NCI-H187 treated with DMSO at 0.1 percent for 48 hours (cell line): Measurements from ENCODE around the gene RANGAP1.

Source experiments
- DNase-seq: peaks from one replicate; lab custom pipeline; 2025; lab: John Stamatoyannopoulos, UW

Gene RANGAP1

DNA sequence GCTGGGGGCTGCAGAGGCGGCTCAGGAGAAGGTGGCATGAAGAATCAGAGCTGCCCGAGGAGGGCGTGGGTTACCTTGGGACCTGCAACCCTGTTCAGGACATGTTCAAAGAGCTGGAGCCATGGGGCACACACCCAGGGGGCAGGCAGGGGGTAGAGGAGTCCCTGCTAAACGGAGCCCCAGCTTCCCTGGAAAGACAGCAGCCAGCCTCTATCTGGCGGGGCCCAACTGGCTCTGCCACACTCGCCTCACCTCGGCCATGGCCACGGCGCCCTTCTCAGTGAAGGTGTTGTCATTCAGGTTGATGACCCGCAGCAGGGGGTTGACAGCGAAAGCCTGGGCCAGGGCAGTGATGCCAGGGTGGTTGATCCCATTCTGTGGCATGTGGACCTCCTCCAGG lies 28.3 kb downstream of the RANGAP1 start:
- DNase-seq = no peak

DNA sequence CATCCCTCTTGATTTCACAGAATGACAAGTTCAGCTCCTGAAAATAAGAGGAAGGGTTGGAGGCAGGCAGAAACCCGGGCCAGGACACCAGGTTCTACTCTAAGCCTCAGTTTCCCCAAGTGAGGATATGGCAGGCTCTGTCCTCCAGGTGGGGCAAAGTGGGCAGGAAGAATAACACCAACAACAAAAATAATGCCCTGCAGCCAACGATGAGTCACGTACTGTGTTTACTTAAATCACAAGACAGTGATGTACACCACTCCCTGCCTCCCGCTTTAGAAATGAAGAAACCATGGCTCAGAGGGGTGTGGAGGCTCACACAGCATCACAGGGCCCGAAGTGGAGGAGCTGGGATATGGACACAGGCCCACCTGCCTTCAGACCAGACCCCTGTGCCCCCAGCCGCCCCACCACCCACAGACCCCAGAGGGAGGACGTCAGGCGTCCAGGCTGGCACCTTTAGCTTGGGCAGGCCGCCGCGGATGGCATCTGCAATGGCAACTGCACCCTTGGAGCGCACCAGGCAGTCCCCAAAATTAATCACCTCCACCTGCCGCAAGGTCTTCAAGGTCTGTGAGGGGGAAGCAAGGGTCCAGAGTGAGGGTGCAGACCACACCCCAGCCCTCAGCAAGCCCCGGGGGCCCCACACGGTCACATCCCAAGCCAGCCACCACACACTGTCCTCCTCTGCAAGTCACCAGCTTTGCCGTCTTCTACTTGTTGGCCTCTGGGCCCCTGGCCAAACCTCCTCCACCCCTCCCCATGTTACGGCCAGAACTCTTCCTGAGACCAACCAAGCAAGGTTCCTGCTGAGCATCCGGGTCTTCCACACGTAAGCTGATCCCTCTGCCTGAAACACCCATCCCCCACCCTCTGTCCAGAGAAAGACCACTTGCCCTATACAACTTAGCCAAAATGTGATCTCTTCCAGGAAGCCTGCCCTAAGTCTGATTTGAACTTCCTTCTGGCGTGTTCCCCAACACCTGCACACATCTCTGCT lies 29.4 kb downstream of the RANGAP1 start:
- no peak for DNase-seq

DNA sequence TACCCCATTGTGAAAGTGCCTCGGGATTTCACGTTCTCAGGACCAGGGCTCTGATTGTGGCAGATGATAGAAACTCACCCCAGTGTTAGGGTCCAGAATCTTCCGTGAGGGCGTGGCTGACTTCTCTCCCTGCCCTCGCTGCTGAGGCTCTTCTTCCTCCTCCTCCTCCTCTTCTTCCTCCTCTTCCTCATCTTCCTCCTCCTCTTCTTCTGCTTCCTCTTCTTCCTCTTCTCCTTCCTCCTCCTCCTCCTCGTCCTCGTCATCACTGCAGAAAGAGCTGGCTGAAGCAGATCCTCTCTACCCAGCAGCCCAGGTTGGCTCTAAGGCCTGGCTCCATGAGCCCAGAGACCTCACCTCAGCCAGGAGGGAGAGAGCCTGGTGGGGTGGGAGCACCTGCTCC lies 31.8 kb downstream of the RANGAP1 start:
- DNase-seq = no peak

DNA sequence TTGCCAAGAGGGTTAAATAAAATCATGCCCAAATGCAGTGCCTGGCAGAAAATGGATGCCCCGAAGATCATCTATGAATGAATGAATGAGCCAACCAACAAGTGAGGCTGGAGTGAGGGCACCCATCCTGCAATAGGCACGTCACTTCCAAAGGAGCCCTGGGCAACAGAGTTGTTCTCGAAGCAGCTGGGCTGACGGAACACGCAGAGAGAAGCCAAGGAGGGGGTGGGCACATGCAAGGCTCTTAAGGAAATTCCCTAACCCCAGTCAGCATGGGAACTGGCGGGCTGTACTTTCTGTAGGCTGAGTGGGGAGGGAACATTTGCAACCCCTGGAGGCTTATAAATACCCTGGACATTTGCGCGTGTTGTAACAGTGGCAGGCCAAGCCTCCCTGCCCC lies 33.6 kb downstream of the RANGAP1 start:
- no peak for DNase-seq

DNA sequence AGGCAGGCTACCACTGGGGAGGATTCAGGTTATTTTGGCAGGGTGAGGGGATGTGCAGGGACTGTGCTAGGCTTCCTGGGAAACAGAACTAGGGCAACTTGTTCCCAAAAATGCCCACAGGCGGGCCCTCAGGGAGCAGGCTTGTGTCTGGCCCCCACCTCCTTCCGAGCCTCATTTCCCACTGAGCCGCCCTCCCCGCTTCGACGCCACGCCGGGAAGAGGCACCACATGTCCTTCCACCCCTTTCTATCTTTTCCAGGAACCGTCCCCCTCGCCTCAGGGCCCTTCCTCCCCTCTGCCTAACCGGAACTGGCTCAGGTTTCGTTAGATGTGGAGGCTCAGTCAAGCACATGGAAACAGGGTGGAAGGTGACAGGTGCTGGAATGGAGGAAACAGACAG lies 35.9 kb downstream of the RANGAP1 start:
- DNase-seq = no peak

DNA sequence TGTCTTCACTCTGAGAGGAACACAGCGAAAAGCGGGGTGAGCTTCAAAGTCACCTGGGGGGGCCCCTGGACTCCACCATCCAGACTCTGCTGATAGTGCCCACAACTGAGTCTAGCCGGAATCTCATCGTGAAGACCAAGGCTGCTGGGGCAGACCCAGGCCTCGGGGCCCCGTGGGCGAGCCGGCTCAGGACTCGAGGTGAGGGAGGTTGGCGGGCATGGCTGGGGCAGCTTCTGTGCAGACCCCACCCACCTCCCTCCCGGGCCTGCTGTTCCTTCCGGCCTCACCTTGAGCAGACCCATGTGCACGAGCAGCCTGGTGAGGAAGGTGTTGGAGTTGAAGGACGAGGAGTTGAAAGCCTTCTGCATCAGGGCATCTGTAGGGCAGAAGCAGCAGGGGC lies 36.5 kb downstream of the RANGAP1 start:
- no peak for DNase-seq

DNA sequence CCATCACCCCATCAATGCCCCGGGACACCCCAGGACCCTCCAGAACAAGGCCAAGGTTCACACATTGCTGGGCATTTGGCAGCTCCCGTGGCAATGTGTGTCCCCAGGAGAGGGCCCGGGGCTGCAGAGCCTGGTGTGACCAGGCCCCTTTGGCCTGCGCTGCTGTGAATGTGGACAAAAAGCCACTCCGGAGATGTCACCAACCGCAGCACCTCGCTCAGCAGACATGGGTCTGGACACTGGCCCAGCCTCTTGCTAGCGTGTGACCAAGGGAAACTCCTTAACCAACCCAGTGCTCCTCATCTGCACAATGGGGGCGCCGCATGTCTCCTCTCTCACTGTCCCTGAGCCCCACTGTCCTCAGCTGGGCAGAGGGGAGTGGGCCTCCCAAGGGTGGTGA lies 37.2 kb downstream of the RANGAP1 start:
- no peak for DNase-seq

DNA sequence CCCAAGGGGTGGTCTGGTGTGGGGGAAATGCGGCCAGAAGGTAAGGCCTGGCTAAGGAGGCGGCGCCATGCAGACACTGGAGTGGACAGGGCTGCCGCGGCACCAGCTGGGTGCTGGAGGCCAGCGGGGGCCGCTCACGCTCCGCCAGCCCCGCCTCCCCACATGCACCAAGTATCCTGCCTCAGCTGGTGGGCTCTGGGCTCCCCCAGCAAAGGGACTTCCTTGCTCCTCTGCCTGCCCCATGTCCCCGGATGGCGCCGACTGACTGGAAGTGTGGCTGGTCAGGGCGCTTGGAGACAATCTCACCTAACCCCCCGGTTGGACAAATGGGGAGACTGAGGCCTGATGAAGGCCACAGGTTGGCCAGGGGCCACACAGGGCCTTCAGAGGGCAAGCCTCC lies 37.7 kb downstream of the RANGAP1 start:
- no peak for DNase-seq

DNA sequence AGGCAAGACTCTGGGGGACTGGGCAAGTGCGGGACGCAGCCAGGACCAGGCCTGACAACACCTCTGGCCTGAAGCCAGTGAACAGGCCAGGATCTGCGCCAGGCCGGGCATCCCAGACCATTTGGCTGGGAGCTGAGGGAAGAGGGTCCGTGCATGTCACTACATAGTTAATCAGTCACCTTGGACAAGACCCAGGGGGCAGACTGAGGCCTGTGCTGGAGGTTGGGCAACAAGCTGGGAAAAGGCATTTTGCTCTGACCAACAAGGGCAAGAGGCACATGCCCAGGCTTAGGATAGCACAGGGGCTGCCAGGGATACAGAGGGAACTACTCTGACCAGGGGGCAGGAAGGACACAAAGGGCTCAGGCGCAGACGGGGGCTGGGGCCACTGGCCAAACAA lies 38.3 kb downstream of the RANGAP1 start:
- no peak for DNase-seq

DNA sequence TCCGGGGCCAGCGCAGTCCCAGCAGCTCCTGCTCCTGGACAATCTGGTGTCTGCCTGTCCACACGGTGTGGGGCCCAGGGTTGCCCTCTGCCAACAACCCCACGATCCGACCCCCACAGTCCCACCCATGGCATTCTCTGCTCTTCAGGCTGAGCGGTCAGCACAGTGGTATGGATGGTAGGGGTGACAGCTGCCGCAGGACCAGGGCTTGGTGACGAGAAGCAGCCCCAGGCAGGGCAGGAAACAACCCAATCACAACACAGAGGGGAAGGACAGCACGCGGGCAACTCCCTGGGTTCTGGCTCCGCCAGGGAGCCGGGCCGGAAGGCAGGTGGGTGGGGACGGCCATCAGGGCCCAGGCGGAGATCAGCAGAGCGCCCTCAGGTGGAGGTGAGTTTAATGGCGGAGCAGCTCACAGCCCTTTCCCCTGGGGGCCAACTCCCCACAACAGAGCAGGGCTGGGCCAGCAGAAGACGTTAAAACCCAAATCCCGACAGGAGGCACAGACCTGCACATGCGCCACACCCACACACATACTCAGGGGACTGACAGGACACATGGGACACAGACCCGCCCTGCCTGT lies 40.0 kb downstream of the RANGAP1 start:
- no peak for DNase-seq

DNA sequence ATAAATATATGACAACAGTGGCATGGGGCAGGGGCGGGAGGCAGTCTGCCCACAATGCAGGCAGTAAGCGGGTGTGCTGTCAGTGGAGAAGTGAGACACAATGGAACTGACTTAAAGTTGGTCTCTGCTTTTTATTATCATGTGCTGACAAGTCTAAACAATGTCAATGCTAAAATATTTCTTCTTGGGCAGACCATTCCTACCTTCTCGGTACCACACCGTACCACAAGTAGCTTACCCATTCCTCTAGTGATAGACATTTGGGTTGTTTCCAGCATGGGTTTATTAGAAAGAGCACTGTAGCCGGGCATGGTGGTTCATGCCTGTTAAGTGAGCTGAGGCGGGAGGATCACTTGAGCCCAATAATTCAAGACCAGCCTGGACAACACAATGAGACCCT lies 42.6 kb downstream of the RANGAP1 start:
- DNase-seq = no peak

DNA sequence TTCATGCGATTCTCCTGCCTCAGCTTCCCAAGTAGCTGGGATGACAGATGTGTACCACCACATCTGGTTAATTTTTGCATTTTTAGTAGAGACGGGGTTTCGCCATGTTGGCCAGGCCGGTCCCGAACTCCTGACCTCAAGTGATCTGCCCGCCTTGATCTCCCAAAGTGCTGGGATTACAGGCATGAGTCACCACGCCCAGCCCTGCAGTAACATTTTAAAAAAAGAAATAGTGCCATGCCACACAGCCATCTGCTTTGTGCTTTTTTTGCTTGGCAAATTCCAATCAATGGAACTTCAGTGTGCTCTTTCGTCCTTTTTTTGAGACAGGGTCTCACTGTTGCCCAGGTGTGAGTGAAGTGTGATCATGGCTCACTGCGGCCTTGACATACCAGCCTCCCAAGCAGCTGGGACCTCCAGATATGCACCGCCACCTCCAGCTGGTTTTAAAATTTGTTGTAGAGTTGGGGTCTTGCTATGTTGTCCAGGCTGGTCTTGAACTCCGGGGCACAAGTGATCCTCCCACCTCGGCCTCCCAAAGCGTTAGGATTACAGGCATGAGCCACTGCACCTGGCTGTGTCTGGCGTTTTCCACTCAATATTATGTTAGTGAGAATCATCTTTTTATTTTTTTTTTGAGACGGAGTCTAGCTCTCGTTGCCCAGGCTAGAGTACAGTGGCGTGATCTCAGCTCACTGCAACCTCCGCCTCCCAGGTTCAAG lies 43.4 kb downstream of the RANGAP1 start:
- DNase-seq = no peak

DNA sequence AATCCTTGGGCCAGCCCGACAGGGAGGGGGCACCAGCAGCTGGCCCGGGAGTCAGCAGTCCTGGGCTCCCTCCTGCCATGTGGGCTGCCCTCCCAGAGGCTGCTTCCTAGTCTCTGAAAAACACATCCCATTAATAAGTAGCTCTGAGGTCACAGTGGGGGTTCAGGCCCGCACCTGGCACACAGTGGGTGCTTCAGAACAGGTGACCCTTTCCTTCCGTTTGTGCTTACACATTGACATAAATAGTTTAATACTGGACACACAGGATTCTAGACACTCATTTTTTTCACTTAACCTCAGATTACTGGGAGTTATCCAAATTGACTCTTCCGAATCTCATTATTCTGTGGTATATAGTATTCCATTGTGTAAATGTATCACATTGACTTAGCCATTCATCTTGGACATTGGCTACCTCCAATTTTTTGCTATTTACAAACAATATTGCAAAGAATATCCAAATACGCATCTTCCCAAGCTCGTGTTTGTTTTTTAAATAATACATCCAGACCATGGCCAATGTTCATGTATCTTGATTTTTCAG lies 44.8 kb downstream of the RANGAP1 start:
- no peak for DNase-seq

DNA sequence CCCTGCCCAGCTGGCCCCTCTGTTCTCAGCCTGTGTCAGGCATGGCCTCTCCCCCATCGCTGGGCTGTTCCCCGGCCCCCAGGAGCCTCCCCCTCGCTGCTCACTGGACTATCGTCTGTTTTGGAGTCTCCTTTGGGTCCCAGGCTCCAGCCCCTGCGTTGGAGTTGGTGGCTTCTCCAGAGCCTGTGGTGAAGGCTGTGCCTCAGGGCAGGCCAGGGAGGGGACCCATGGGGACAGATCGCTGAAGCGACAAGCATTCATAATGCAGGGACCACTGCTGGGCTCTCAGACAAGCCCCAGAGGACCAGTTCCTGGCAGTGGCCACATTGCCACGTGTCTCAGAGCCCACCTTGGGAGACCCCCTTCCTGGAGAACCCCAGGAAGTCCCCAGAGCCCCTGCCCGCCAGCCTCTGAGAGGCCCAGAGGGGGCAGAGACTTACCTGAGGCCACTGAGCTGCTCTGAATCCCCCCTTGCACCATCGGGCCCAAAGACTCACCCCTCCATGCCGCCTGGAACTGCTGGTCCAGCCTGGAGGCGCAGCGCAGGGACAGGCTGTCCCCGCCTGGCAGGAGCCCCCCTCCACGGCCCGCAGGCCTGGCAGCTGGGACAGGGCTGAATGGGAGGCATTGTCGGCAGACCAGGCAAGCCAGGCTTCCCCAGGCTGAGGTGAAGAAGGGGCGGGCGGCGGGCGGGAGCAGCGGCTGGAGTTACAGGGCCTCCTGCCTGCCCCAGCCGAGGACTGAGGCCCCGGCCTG lies 45.4 kb downstream of the RANGAP1 start, which contains the start of gene CHADL:
Gene CHADL (minus strand): TSS at position 555 of the 756 bp plus-strand sequence. CDS start 50 bp downstream, at position 505.
- DNase-seq = no peak

DNA sequence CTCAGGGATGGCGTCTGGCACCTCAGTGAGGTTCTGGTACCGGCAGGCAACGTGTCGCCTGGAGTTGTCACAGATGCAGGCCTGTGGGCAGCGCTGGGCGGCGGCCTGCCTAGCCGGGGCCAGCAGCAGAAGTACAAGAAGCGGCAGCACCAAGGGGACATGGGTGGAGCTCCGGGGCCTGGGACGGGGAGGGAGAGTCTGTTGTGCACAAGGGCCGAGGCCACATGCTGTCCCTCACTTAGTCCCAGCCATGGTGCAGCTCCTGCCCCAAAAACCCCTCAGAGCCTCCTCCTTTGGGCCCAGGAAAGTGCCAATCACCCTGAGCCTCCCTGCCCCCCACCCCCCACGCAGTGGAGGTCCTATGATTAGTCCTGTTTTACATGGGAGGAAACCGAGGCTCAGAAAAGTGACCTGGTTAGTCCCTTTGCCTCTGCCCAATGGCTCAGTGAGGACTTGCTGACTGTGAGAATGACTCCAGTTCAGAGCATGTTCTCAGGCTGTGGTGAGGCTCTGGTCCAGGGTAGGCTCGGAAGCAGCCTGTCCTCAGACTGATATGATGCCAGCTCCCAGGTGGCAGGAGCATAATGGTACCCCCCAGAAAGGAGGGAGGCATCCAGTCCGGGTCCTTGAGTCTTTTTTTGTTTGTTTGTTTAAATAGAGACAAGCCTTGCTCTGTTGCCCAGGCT lies 46.4 kb downstream of the RANGAP1 start:
- no peak for DNase-seq

DNA sequence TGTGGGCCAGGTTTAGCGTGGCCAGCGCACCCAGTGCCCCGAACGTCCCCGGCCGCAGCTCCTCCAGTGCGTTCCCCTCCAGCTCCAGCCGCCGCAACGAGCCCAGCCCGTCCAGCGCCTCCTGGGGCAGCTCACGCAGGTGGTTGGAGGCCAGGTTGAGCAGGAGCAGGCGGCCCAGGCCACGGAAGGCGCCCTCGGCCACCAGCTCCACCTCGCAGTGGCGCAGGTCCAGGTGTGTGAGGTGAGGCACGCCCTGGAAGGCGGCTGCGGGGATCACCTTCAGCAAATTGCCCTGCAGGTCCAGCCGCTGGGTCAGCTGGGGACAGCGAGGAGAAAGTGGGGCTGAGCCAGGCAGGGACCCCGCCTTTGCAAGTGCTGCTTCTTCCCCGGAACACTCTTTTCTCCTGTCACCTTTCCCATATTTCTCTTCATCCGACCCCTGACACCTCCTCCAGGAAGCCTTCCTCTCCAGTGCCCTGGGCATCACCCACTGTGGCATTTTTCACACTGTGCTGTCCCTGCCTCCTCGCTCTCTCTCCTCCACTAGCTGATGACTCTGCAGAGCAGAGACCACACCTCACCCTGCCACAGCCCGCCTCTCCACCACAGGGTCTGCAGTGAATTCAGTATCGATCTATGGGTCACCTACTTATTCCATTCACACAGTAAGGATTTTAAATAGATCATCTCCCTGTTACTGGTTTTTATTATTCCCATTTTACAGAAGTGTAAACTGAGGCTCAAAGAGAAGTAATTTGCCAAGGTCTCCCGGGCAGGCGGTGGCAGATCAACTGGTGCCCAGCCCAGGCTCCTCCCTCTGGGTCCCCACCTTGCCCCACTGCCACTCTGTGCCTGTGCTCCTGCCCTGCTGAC lies 47.2 kb downstream of the RANGAP1 start:
- DNase-seq = no peak

DNA sequence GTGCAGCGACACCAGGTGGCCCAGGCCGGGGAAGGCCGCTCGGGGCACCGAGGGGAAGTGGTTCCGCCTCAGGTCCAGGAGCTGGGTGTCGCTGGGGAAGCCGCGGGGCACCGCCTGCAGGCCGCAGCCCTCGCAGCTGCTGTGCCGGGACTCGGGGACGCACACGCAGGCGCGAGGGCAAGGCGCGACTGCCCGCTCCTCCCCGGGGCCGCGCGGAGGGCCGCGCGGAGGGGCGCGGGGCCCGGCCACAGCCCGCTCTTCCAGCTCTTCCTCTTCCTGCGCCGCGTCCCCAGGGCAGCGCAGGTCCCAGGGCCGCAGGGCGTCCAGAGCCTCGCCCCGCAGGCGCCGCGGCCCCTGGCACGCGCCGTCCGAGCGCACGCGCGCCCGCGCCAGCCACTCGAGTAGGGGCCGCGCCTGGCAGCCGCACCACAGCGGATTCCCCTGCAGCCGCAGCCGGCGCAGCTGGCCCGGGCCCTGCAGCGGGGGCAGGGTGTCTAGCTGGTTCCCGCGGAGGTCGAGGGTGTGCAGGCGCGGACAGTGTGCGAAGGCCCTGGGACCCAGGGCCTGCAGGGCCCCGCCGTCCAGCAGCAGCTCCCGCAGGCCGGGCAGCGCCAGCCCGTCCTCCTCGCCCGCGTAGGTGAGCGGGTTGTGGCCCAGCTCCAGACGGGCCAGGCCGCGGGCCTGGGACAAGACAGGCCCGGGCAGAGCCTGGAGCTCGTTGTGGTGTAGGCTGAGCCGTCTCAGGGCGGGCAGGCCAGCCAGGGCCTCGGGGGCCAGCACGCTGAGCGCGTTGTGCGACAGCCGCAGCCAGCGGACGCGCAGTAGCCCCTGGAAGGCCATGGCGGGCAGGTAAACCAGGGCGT lies 48.0 kb downstream of the RANGAP1 start:
- DNase-seq = no peak

DNA sequence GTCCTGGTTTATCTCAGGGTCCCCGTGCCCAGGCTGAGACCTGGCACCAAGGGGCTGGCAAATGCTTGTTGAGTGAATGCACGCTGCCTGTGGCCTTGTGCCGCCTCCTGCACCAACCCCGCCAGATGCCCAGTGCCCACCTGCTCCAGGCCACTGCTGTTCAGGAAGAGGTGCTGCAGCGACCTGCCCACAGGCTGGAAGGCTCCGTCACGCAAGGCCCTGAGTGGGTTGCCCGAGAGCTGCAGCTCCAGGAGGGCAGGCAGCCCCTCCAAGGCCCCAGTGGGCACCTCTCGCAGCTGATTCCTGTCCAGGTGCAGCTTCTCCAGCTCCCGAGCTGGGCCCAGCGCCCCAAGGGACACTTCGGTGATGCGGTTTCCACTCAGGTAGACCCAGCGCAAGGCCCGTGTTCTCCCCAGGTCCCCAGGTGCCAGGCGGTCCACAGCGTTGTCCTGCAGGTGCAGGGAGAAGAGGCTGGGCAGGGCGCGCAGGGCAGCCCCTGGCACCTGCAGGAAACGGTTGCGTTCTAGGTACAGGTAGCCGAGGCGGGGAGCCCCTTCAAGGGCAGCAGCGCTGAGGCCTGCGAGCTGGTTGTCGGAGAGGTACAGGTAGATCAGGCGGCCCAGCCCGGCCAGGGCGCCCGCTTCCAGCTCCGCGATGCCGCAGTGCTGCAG lies 48.8 kb downstream of the RANGAP1 start:
- no peak for DNase-seq
